ENCODE data around the gene PRR14.

DNA sequence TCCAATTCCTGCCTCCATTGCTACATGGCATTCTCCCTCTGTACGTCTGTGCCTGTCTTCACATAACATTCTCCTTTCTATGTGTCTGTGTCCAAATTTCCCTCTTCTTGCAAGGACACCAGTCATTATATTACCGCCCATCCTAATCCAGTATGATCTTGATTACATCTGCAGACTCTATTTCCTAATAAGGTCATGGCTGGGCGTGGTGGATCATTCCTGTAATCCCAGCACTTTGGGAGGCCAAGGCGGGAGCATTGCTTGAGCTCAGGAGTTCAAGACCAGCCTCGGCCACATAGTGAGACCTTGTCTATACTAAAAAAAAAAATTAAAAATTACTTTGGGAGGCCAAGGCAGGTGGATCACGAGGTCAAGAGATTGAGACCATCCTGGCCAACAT lies 5.0 kb upstream of the PRR14 start:
- no peak for TF ChIP-seq POLR2A (IDR thresholded peaks at IDR 0.05)
- TF ChIP-seq, protein P1, sequence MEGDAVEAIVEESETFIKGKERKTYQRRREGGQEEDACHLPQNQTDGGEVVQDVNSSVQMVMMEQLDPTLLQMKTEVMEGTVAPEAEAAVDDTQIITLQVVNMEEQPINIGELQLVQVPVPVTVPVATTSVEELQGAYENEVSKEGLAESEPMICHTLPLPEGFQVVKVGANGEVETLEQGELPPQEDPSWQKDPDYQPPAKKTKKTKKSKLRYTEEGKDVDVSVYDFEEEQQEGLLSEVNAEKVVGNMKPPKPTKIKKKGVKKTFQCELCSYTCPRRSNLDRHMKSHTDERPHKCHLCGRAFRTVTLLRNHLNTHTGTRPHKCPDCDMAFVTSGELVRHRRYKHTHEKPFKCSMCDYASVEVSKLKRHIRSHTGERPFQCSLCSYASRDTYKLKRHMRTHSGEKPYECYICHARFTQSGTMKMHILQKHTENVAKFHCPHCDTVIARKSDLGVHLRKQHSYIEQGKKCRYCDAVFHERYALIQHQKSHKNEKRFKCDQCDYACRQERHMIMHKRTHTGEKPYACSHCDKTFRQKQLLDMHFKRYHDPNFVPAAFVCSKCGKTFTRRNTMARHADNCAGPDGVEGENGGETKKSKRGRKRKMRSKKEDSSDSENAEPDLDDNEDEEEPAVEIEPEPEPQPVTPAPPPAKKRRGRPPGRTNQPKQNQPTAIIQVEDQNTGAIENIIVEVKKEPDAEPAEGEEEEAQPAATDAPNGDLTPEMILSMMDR (IDR thresholded peaks at IDR 0.05), result no peak

All from adrenal gland (tissue), 5 donors.